ENCODE measurements around the gene COA8.

- no peak for TF ChIP-seq GATA3 (IDR thresholded peaks at IDR 0.05; ENCODE audit: low read depth, low read length)
- TF ChIP-seq GATA2 (IDR thresholded peaks at IDR 0.05; ENCODE audit: low read depth, low read length), result no peak
These were observed 18.4 kb downstream of the COA8 start for GRCh38 chr14:103581206-103581605.
